ENCODE data around the gene IL10RB. TPM values are rescaled to one million over a fixed set of nuclear protein-coding genes. Genes with fewer than 3 reads are reported as not detected.

IL10RB gene
- total RNA-seq, 3 donors from 2014 or later: 31.0 to 39.5 (median 31.8) TPM

- Histone ChIP-seq H3K36me3 (no peaks in the 10 kb centered on the region), H3K9me3 (no peaks in the 10 kb centered on the region), H3K4me1 (peaks cover under 1 to 7% of the 10 kb centered on the region in 2 donors), H3K27ac (no peak overlapping the region), H3K27me3 (no peaks in the 10 kb centered on the region), H3K4me3 (no peak overlapping the region)
- intact Hi-C loops (cut with DNase I; ENCODE audit: low total_unique reads): no loop called here
- DNase-seq (ENCODE audit: low spot score in 2 of 2): no peak
- TF ChIP-seq POLR2AphosphoS5 (IDR thresholded peaks at IDR 0.05): no peak
- no peak for TF ChIP-seq POLR2A (IDR thresholded peaks at IDR 0.05)
Measured at GRCh38 chr21:33291686-33292085, 25.5 kb downstream of the IL10RB start.

GRCh38 chr21:33292724-33293123, 26.6 kb downstream of the IL10RB start:
- no peak overlapping the region for H3K4me3 ChIP-seq
- TF ChIP-seq POLR2A (IDR thresholded peaks at IDR 0.05) (no peak), POLR2AphosphoS5 (IDR thresholded peaks at IDR 0.05) (no peak)
- TF ChIP-seq, protein P1, sequence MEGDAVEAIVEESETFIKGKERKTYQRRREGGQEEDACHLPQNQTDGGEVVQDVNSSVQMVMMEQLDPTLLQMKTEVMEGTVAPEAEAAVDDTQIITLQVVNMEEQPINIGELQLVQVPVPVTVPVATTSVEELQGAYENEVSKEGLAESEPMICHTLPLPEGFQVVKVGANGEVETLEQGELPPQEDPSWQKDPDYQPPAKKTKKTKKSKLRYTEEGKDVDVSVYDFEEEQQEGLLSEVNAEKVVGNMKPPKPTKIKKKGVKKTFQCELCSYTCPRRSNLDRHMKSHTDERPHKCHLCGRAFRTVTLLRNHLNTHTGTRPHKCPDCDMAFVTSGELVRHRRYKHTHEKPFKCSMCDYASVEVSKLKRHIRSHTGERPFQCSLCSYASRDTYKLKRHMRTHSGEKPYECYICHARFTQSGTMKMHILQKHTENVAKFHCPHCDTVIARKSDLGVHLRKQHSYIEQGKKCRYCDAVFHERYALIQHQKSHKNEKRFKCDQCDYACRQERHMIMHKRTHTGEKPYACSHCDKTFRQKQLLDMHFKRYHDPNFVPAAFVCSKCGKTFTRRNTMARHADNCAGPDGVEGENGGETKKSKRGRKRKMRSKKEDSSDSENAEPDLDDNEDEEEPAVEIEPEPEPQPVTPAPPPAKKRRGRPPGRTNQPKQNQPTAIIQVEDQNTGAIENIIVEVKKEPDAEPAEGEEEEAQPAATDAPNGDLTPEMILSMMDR (IDR thresholded peaks at IDR 0.05): no peak
- no peaks in the 10 kb centered on the region for H3K9me3 ChIP-seq
- no peaks in the 10 kb centered on the region for H3K36me3 ChIP-seq
- intact Hi-C loops (cut with DNase I; ENCODE audit: low total_unique reads): no loop called here
- peak overlapping the region in 1 of 2 donors; percentile 52 for H3K27ac ChIP-seq
- no peaks in the 10 kb centered on the region for H3K27me3 ChIP-seq
- no peak for DNase-seq (ENCODE audit: low spot score in 2 of 2)
- peaks cover 0 to 7% of the 10 kb centered on the region in 2 donors for H3K4me1 ChIP-seq

DNA sequence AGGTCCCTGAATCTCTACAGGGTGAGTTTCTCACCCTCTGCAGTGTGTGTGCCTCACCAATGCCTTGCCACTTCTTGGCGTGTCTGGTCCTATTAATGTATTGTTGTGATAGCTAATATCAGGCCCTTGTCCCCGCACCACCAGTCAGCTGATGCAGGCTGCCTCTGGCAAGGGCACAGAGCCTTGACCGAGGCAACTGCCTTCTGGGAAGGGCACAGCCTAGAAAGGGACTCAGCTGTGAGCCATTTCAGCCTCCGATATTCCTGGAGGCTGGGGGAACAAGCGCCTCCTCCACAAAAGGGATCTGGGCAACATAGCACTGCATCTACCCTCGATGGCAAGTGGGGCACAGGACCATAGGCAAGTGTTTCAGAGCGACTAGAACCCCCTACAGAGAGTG, 27.0 kb downstream of the IL10RB start:
- Histone ChIP-seq H3K4me1 (peaks cover 0 to 7% of the 10 kb centered on the region in 2 donors), H3K27me3 (no peaks in the 10 kb centered on the region), H3K36me3 (no peaks in the 10 kb centered on the region), H3K9me3 (no peaks in the 10 kb centered on the region), H3K27ac (peak overlapping the region; percentile 52 to 58), H3K4me3 (no peak overlapping the region)
- DNase-seq (ENCODE audit: low spot score in 2 of 2): no peak
- no peak for TF ChIP-seq POLR2A (IDR thresholded peaks at IDR 0.05)
- no peak for TF ChIP-seq POLR2AphosphoS5 (IDR thresholded peaks at IDR 0.05)
- intact Hi-C loops (cut with DNase I; ENCODE audit: low total_unique reads): no loop called here

DNA sequence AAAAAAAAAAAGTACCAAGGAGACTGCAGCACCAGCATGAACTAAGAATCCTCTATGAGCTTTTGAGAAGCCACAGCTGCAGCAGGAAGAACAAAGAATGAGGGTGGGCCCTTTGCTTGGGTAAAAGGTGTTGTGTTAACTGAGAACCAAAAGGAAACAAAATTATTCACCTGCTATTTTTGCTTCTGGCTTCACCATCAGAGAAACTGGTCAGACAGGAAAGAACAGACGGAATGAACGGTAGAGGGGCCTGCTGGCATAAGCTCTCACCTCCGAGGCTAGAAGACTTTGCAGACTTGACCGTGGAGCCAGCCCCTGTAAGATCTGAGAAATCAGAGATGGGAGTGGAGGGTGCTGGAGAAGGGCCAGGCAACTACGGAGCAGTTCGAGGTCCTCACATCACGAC, 27.6 kb downstream of the IL10RB start:
- Histone ChIP-seq H3K36me3 (no peaks in the 10 kb centered on the region), H3K4me3 (no peak overlapping the region)
- no peak for DNase-seq (ENCODE audit: low spot score in 2 of 2)

GRCh38 chr21:33296156-33296555, 30.0 kb downstream of the IL10RB start:
- Histone ChIP-seq H3K4me1 (no peaks in the 10 kb centered on the region), H3K27me3 (no peaks in the 10 kb centered on the region), H3K9me3 (no peaks in the 10 kb centered on the region), H3K27ac (no peak overlapping the region), H3K4me3 (no peak overlapping the region), H3K36me3 (no peaks in the 10 kb centered on the region)
- DNase-seq (ENCODE audit: low spot score in 2 of 2): no peak
- TF ChIP-seq, protein P1 (IDR thresholded peaks at IDR 0.05): no peak
- TF ChIP-seq POLR2AphosphoS5 (IDR thresholded peaks at IDR 0.05) (no peak), POLR2A (IDR thresholded peaks at IDR 0.05) (no peak)
- intact Hi-C loops (cut with DNase I; ENCODE audit: low total_unique reads): no loop called here

More for the DNA sequence above, 27.6 kb downstream of the IL10RB start:
- Histone ChIP-seq H3K9me3 (no peaks in the 10 kb centered on the region), H3K27ac (peak overlapping the region; percentile 35 to 58), H3K27me3 (no peaks in the 10 kb centered on the region), H3K4me1 (peaks cover 0 to 2% of the 10 kb centered on the region in 2 donors)
- TF ChIP-seq POLR2A (IDR thresholded peaks at IDR 0.05): no peak
- TF ChIP-seq, protein P1 (IDR thresholded peaks at IDR 0.05): no peak
- TF ChIP-seq POLR2AphosphoS5 (IDR thresholded peaks at IDR 0.05): no peak
- intact Hi-C loops (cut with DNase I; ENCODE audit: low total_unique reads): no loop called here

- Histone ChIP-seq H3K4me3 (no peak overlapping the region), H3K27me3 (no peaks in the 10 kb centered on the region), H3K4me1 (no peaks in the 10 kb centered on the region), H3K9me3 (no peaks in the 10 kb centered on the region), H3K36me3 (no peaks in the 10 kb centered on the region), H3K27ac (peak overlapping the region; percentile 49 to 67)
- TF ChIP-seq, protein P1 (IDR thresholded peaks at IDR 0.05): peak in 1 of 3 donors; percentile 36
- no peak for TF ChIP-seq POLR2AphosphoS5 (IDR thresholded peaks at IDR 0.05)
- no peak for DNase-seq (ENCODE audit: low spot score in 2 of 2)
- intact Hi-C loops (cut with DNase I; ENCODE audit: low total_unique reads): no loop called here
Measured at GRCh38 chr21:33299181-33299752, 33.1 kb downstream of the IL10RB start.

Data from breast epithelium (tissue), 4 donors.